MM.1S (cell line): ENCODE results near the gene IQGAP1.

Source experiments
- CTCF ChIP-seq: fragments of 300-600 bp; sonication (generic); IDR thresholded peaks from 2 replicates; pipeline ENCODE4 v1.5.1; 2016; ENCODE audit warnings: antibody characterized with exemption, low read length, mixed read lengths
- EZH2 ChIP-seq: fragments of 300-600 bp; sonication (generic); optimal IDR thresholded peaks from 2 replicates; pipeline ENCODE3; 2017; ENCODE audit warnings: low read depth, mild to moderate bottlenecking, antibody characterized with exemption, low read length, mixed read lengths

GRCh38 chr15:90523373-90523772 is 135.3 kb downstream of the IQGAP1 start:
- no peak for TF ChIP-seq CTCF
- no peak for TF ChIP-seq EZH2
